NCI-H1105 treated with DMSO at 0.1 percent for 48 hours (cell line): ENCODE measurements around the gene BTN1A1.
"Not testable (repeated sequence)": the region's sequence is repeated elsewhere in the genome, so short reads cannot be mapped to it uniquely, and the experiment has no call there.

Experiments used
- DNase-seq: peaks from one replicate; lab custom pipeline; 2025; lab: John Stamatoyannopoulos, UW

Gene BTN1A1

DNA sequence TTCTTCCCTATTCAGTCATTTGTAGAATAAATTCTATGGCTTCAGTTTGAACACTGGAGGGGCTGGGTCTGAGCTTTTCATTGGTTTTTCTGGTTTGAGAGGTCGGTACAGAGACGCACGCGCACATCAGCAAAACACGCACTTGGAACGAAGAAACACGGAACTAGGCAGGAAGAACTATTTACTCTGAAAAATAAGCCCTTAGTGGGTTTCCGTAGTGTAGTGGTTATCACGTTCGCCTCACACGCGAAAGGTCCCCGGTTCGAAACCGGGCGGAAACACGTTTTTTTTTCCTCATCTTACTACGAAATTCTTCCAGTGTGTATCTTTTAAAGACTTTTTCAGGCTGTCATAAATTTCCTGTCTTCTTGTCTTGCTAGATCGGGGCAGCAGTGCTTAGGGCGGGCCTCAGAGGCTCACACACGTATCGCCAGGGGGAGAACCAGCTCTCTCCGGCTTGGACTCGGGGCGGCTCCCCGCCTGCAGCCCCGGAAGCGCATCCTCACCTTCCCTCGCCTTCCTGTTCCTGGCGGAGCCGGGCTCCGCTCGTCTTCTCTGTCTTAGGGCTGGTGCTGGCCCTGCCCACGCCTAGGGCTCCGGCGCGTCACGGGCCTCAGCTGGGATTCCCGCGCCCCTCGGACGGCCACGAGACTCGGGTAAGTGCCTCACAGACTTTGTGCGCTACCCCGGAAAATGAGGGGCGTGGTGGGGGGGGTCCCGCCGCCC lies 37.9 kb downstream of the BTN1A1 start, which contains the start of gene HMGN4:
Gene HMGN4 (plus strand): TSS at position 521 of the 726 bp plus-strand sequence. CDS start 6,841 bp downstream, outside the sequence.
- DNase-seq = peak; percentile 91

DNA sequence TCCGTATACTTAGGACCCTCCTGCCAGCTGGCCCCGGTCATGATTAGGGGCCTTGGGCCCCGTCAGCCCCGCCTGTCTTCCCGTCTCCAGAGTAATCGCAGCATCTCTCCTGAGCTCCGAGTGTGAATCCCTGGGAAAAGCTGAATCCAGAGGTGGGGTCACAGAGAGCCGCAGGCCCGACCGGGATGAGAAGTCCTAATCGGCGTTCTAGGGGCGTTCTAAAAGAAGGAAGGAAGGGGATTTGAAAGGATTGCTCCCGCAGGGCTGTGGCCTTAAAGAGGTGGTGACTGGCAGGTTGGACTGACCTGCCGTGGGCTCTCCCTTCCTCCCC lies 38.4 kb downstream of the BTN1A1 start:
- DNase-seq = peak; percentile 69

DNA sequence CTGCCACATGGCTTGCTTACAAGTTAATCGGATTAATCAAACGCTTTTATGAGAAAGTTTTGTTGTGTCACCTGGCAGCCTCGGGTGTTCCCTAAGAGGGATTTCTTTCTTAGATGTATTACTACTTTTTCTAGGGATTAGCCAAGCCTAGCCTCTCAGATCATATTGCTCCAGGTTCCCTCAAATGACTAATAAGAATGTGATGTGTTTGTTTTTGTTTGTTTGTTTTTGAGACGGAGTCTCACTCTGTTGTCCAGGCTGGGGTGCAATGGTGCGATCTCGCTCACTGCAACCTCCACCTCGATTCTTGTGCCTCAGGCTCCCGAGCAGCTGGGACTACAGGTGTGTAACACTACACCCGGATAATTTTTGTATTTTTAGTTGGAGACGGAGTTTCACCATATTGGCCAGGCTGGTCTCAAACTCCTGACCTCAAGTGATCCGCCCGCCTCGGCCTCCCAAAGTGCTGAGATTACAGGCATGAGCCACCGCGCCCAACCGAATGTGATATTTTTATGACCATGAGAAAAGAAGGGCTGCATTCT lies 39.0 kb downstream of the BTN1A1 start:
- DNase-seq = no peak

DNA sequence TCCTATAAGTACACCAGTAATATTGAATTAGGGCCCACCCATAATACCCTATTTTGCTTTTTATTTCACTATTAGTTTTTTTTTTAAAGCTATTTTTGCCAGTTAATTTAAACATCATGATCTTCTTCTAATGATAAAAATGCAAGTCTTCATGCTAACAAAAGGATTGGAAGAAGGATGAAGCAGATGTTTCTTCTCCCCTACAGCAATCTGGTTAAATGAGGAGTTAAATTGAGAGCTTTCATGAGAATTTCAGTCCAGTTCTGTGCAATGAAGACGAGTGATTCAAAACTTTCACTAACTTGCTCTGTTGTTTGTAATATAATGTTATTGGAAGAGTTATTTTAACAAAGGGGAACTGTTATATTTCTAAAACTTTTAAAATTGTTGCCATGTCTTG lies 41.5 kb downstream of the BTN1A1 start:
- no peak for DNase-seq

DNA sequence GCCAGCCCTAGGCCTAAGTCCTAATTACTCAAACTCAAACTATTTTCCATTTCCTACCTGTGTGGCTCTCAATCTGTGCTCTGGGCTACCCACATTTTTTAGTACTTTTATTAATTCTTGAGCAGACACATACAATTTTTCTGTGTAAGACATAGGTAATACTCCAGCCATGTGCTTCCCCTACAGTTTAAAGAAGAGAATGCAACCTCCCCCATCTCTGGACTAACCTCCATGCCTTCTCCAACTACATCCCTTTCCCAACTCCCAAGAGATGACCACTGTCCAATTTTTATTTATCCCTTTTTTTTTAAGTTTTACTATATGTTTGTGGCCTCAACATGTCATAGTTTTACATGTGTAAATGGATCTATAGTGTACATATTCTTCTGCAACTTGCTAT lies 43.9 kb downstream of the BTN1A1 start:
- no peak for DNase-seq

DNA sequence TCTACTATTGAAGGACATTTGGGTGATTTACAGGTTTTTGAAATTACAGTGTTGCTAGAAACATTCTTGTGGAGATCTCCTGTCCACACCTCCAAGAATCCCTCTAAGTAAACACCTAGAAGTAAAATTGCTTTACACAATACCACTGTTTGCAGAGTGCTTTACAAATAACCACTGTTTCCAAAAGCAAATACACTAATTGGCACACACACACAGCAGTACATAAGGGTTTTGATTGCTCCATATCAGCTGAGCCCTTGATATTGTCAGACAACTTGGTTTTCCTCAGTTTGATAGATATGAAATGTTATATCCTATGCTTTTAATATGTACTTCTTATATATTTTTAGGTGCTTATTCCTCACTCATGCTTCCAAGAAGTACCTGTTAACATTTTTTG lies 44.4 kb downstream of the BTN1A1 start:
- DNase-seq = no peak

DNA sequence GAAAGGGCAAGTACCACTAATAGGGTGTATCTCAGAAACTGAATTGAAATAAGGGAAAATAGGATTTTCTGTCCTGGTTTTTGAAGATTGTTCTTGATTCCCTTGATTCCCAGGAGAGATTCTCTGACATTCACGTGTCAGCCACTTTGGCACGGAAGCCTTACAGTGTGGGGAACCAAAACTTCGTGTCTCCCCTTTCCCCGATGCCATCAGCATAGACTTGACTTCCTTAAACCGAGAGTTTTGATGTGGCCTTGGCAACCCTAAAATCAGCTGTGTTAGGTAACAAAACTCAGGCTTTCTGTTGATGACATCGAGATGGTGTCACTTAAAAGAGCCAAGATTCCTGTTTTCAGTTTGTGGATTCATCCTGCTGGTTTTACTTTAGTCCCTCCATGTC lies 45.5 kb downstream of the BTN1A1 start:
- no peak for DNase-seq

DNA sequence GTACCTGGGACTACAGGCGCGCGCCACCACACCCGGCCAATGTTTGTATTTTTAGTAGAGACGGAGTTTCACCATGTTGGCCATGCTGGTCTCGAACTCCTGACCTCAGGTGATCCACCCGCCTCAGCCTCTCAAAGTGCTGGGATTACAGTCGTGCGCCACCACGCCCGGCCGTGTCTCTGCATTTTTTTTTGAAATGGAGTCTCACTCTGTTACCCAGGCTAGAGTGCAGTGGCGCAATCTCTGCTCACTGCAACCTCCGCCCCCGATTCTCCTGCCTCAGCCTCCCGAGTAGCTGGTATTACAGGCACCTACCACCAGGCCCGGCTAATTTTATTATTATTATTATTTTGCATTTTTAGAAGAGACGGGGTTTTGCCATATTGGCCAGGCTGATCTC lies 47.3 kb downstream of the BTN1A1 start:
- not testable (repeated sequence) for DNase-seq

DNA sequence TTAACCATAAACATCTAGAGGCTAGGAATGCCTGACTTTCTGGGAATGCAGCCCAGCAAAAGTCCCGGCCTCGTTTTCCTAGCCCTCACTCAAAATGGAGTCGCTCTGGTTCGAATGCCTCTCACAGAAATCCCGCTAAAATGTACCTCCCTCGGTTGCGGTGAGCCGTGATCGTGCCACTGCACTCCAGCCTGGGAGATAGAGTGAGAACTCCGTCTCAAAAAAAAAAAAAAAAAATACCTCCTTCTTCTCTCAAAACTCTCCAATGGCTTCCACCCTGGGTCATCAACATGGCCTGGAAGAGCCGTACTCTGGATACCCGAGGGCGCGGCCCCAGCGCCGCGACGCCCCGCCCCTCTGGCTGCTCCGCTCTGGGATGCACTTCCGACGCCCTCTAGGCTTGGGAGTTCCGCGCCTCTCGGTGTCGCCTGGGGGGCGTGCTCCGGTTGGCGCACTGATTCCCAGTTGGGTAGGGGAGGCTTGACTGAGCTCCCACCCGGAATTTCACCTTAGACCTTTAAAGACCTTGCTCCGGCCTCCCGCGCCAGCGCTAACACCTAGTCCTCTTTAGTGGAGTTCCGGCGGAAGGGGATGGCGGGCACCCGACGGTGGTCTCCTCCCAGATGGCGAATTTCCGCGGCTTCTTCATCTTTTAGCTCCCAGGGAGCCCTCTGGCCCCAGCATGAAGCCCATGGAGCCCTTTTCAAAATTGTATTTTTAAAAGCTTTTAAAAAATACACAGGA lies 50.3 kb downstream of the BTN1A1 start:
- DNase-seq = no peak

DNA sequence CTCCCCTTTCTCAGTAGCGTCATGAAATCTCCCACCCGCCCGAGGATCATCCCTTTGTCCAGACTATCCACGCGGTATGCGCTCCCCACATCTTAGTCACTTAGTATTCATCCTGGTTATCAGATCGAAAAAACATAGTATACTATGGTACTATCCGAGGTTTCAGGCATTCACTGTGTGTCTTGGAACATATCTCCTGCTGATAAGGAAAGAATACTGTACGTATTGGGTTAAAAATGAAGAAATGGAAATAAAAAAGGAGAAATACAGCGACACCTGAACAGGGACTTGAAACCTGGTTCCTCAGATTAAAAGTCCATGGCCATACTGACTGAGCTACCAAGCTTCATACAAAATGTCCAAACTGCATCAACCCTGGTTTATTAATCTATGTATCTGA lies 52.1 kb downstream of the BTN1A1 start:
- no peak for DNase-seq

DNA sequence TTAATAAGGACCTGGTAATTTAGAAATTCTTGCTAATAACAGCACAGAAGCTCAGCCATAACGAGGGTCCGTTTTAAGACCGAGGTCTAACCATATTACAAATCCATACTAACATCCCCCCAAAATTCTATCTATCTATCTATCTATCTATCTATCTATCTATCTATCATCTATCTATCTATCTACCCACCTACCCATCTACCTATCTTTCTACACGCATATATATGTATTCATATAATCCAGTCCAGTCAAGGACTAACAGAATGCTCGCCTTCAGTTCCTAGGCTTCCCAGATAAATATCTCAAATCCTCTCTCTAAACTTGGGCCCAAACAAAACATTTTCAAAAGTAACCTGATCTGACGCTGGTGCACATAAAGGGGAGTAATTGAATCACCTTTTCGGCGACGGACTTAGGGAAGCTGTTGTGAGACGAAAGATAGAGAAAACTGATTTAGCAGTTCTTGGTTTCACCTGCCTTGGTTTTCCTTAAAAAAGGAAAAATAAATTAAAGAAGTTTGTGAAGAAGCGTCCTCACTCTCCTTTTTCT lies 52.6 kb downstream of the BTN1A1 start:
- peak; percentile 63 for DNase-seq

DNA sequence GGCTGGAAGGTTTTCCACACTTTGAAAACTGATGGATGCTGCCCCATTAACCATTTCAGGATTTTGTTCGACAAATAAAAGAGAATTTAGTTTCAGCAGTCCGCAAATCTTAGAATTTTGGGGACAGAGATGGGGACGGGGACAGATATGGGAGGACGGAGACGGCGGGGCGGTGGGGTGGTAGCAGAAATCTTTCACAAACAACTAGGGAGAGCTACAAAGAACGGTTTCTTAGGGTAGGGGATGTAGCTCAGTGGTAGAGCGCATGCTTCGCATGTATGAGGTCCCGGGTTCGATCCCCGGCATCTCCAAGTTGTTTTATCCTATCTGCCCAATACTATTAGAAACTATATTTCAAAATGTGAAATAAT lies 53.1 kb downstream of the BTN1A1 start:
- DNase-seq = peak; percentile 88

DNA sequence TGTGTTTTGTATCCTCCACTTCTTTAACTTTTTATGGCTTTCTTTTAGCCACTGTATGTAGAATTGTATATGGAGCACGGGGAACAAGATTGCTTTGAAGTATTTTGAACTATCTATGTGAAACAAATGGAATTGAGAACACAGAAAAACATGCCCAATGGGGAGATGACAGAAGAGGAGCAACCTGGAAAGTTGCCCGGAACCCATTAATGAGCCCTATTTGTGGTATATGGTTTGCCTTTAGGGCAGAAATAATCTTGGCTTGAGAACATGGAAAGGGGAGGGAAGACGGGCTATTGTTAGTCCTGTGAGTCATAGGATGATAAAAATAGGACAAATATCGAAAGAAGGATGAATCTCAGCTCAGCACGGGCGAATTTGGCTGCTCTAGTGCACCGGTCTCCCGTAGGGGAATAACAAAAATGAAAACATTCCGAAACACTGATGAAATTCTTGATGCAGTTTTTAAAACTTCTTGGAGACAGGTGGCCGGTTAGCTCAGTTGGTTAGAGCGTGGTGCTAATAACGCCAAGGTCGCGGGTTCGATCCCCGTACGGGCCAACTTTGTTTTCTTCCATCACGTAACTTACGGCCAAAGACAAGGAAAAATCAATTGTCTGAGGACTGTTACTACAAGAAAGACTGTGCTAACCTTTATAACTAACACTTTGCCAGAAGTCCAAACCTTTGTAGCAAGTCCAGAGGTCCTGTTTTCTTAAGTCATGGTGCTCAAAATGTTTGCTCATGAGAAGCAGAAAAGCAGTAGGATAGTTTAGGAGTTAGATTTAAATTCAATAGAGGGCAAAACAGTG lies 53.7 kb downstream of the BTN1A1 start:
- peak; percentile 87 for DNase-seq

DNA sequence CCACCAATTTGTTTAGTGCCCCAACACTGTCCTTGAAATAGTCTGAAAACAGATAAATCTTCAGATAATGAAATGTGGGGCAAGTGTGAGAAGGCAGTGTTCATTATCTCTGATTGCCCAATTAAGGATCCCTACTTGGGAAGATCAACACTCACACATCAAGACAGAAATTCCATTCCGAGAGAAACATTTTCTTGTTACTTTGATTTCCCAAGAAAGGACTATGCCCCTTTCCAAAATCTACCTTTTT lies 54.3 kb downstream of the BTN1A1 start:
- no peak for DNase-seq

DNA sequence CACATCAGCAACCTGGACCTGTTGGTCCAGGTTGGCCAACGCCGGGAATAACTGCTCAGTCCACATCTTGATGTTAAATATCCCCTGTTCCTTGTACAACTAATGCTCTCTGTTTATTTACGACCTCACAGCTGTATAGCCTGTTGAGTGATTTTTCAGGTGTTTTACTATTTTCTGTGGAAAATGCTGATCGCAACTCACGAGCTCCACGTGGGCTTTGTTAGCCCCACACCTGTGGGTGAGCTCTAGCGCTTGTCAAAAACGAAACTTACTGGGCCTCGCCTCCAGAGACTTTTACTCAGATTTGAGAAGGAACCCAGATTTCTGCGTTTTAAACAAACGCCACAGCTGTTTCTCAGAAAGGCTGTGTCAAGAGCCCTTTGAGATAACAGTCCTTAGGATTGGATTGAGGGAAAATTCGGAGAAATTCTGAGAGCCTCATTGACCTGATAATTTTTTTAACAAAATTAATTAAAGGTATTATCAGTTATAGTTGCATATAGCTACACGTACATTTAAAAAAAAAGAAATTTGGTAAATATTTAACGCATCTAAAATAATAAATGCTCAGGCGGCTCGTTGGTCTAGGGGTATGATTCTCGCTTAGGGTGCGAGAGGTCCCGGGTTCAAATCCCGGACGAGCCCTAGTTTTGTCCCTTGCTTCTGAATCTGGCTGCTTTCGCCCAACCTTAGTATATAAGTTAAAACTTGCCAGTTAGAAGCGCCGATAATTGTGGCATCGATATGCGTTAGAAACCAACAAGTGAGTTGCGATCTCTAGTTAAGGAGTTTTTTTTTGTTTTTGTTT lies 54.8 kb downstream of the BTN1A1 start:
- DNase-seq = no peak

DNA sequence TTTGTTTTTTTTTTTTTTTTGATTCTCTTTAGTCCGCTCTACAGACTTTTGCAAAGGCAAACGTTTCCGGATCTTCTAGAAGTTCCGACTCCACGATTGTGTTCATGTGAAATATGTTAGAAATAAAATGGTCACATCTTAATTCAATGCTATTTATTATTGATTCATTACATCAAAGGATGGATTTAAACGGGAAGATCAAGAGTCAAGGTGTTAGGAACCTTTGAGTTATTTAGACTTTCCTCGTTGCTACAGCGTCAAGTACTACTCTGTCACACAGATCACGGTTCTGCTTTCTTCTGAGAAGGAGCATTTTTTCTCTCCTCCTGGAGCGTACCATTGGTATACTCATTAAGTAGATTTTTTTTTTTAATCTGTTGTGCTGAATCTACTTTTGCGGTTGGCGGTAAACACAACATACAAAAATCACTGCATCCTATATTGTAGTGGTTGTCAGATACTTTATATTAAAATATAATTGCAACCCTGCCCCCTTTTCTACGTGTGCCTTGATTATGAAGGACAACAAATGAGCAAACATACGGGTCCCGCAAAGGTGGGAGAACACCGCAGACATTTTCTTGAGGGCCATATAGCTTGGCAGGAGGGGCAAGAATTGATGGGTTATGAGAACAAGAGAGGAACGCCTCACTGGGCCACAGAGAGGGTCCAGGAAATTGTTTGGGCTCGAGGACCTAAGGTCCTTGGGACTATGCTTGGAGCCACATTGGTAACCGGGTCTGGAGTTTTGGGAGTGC lies 55.6 kb downstream of the BTN1A1 start:
- DNase-seq = no peak

DNA sequence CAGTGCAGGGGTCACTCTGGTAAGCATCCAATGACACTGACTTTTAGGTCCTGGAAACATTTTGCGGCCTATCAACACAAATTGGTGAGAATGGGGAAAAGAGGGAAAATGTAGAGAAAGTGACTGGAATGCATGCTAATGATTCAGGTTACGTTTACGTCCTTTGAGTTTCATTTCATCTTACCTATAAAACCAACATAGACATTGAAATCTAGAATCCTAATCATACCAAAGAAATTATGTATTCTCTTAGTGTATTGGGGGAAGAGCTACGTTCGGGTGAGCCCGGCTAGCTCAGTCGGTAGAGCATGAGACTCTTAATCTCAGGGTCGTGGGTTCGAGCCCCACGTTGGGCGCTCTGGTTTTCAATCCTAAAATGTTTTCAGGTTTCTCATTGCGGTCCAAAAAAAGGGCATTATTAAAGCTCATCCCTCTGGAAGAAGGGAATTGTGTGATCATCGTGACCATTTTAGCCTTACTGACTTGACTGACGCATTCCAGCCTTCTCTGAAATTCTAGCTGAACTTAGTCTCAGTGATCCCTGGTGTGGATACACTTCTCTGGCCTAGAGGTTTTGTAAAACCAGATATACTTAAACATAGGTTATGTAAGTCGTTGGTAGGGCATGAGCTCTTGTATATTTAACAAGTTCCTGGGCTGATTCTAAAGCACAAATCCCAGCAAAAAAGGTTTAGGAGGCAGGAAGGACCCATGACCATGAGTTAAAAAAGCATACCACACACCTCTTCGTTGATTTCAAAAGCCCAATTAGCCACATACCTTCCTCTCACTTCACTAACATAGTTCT lies 56.4 kb downstream of the BTN1A1 start:
- no peak for DNase-seq
